HG03039 (cell line): ENCODE measurements around the gene SFT2D3.

Experiments
- ATAC-seq: cut with Tn5 transposase; IDR thresholded peaks from one replicate; pipeline ENCODE4 v1.9.1; 2021; ENCODE audit warnings: mild to moderate bottlenecking, moderate library complexity; ENCODE audit not compliant: unreplicated experiment

Gene SFT2D3

DNA sequence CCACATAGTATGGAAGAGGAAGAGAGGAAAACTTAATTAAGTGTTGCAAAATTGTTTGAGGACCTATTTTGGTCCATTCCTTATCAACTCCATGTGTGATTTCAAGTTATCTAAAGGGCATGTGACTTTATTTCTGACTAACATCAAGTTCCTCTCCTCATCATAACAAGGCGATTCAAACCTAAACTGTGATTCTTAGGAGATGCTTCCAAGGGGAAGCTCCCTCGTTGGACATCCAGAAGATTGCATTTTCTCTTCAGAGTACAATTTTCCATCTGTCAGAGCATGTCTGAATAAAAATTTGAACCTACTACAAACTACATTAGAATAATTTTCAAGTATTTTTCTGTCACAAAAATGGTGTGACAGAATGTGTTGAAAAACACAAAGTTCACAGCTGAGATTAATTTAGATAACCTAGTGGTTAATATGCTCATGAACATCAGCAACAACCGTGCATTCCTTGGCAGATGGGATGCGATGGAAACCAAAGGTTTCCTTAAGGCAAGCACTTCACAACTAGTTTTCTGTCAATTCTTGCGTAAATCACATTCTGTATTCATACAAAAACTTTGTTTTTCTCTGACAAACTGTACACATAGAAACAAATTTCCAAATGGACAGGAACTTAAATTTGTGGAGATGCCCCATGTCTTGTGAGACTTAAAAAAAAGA lies 4.2 kb downstream of the SFT2D3 start:
- ATAC-seq: no peak

- no peak for ATAC-seq
These were observed 5.1 kb downstream of the SFT2D3 start for GRCh38 chr2:127706215-127706990.

DNA sequence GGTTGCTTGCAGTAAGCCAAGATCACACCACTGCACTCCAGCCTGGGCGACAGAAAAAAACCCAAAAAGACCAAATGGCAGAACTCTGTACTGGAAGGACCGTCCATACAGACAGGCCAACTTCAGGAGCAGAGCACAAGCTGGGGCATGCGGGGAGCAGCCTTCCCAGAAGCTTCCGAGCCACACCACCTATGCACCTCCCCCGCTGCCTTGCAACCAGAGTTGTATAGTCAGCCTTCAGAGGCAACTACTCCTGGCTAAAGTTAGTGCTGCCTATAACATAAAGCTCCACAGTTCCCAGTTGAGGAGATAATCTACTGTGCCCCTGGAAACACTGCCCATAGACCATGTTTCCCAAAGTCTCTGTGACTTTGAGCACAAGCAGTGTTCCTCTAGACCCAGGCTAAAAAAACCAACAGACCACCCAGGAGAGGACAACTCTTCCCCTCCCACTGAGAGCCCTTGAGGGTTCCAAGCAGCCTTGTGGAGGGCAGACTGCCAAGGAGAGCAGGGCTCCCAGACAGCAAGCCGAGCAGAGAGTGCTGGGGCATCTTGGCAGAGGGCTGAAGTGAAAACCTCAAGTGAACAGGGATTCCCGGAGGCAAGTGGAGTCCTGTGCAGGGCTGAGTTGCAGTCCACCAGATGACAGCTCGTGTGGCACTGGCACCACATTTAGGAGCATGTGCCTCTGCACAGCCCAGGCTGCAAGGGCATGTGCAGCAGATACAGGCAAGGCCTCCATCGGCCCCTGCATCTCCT lies 6.8 kb downstream of the SFT2D3 start:
- ATAC-seq: no peak

DNA sequence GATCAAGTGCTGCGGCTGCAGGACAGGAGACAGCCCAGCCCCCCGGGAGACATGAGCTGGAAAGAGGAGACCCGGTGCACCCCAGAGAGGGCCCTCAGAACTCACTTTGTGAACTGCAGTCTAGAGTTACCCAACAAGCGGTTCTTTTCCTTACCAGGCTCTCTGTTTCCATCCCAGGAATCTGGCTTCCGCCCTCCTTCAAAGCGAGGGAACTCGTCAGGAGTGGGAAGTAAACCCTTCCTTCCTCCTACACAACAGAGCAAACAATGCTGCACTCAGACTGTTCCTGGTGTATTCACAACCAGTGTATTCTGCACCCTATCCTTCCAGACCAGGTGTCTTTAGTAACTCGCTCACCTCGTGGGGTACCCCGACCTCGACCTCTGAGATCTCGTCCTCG lies 8.0 kb downstream of the SFT2D3 start:
- no peak for ATAC-seq

- ATAC-seq: no peak
These were observed 11.7 kb downstream of the SFT2D3 start for GRCh38 chr2:127712999-127713398.

DNA sequence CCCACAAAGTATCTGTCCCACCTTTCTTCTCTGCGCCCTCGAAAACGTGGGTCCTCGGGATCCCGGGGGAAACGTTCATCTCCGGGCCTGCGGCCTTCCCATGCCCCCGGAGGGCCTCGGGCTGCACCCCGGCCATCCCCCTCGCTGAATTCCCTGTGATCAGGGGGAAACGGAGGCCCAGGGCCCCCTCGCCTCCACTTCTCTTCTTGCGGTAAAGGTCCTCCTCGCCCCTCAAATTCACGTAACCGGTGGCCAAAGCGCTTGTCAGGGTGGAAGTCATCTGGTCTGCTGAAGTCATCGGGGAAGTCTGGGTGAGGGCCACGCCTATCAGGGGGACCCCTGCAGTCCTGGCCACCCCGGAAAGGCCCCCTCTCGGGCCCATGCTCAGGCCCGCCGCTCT lies 12.3 kb downstream of the SFT2D3 start:
- no peak for ATAC-seq

DNA sequence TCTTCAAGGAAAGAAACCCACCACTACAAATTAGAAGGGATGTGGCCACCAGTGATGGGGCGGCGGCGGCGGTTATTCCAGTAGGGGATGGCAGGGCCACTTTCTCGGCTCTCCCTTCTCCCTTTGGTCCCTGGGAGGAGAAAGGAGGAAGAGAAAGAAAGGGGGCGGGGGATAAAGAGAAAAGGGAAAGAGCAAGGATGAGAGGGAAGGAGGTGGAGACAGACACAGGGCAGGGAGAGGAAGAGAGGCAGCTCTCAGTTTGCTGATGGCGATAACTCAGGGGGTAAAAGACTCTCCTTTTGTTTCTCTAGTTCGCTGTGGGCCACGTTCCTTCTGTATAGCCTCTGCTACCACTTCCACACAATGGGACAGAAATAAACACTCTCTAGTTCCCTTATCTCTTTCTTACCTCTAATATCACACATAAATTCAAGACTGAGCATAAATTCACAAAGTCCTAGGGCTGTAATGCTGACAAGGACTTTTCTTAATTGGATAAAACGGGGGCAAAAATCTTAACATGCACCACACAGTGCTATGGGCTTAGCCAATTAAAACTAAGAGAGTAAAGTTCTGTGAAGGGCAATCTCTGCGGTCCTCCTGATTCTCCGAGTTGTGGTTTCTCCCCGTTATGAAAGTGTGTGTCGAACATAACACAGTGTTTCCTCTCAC lies 14.6 kb downstream of the SFT2D3 start:
- ATAC-seq: no peak

- no peak for ATAC-seq
These were observed 17.0 kb downstream of the SFT2D3 start for GRCh38 chr2:127718271-127718670.

DNA sequence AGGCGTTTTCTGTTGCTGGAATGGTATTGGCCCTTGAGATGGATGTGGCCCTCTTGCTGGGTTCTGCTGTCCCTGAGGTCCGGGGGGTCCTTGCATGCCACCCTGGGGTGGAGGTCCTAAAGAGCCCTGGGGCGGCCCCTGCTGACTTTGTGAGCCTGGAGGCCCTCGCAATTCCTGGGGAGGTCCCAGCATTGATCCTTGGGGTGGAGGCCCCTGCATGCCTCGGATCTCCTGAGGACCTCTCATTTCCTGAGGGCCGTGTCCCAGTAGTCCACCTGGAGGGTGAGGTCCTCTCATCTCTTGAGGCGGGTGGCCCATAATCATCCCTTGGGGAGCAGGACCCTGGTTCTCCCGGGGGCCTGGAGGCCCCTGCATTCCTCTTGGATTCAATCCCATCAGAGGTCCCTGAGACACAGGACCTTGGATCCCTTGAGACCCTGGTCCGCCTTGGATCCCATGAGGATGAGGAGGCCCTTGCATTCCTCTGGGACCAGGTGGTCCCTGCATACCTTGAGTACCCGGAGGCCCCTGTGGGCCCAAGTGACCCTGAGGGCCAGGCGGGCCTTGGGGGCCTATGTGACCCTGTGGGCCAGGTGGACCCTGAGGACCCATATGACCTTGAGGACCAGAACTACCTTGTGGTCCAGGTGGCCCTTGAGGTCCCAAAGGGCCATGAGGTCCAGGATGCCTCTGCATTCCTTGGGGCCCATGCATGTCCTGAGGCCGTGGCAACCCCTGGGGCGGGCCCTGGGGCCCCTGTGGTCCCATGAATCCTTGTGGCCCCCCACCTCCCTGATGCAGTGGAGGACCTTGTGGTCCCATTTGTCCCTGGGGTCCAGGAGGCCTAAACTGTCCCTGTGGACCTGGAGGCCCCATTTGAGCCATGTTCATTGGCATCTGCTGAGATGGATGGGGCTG lies 18.3 kb downstream of the SFT2D3 start:
- ATAC-seq: no peak

GRCh38 chr2:127721311-127721977 lies 20.1 kb downstream of the SFT2D3 start:
- ATAC-seq: no peak

DNA sequence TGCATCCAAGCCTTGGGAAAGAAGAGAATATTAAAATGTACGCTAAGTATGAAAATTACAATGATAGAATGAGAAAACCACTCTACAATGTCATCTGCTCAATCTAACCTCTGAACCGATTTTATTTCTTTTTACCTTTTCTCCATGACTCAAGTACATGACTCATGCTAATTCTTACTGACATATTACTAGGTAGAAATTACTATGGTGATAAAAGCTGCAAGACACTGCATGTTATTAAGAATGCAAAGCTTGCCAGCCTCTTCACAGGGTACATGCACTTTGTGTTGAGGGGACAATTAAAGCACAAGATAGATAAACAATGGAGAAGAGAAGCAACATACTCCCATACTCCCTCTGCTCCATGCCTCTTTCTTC lies 20.7 kb downstream of the SFT2D3 start:
- ATAC-seq: no peak

DNA sequence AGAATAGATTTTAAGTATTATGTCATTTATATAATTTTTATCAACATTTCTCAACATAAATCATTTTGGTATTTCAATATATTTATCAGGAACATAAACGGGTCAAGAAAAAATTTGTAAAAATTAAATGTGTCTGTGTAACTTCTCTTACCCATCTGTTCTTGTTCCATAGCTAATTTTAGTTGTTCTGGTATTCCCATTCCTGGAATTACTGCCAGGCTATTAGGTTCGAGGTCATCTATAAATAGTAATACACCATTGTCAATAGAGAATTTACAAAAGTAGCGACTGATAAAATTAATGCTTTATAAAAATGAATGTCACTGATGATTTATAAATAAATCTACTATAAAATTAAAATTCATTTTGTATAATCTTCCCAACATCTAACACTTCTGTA lies 21.5 kb downstream of the SFT2D3 start:
- no peak for ATAC-seq

- ATAC-seq: no peak
These were observed 25.0 kb downstream of the SFT2D3 start for GRCh38 chr2:127726158-127726880.

DNA sequence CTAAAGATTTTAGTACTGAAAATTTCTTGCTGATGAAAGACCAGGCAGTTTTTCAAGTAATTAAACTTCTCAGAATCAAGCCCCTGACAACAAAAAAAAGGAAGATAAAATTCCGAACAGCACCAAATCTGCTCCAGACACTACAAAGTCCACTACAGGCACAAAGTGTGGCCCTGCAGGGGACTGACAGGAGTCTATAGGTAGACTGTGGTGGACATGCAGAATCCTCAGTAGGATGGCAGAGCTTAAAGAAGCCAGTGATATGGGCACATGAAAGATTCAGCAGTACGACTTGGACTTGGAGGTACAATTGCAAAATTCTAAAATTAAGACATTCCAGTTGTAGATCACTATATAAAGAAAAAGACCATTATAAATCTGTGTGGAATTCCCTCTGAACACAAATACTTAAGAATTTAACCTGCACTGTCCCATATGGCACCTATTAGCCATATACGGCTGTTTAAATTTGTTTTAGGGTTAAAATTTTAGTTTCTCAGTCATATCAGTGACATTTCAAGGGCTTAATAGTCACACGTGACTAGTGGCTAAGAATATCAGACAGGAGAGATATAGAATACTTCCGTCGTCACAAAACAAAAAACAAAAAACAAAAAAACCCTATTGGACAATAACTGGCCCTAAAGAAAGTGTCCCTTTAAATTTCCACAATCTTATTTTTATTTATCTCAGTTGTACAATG lies 32.0 kb downstream of the SFT2D3 start:
- ATAC-seq: no peak

DNA sequence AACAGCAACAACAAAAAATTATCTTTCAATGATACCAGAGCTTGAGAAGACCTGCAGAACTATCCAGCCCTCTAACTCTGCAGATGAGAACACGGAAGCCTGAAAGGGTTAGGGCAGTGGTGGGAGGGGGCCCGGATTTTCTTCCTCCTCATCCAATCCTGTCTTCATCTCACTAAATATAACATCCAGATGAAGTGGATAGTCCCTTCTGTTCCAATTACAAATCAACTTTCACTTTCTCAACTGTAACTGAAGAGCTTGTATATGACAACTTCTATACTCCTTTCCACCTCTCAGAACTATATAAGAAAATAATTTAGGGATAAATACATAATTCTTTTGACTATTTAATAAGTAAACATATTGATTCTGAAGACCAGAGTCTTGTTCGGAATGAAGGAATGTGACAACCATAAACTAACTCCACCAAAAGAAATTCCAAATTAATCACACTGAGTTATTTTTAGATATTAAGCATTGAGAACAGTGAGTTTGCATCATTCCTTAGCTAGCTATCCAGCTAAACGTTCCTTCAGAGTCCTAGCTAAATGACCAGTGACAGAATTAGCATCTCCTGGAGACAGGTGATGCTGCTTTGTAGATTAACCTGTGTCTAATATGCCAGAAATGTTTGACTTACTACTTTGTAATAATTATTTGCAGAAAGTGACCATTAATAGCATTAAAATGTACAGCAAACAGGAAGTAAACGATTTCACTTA lies 32.7 kb downstream of the SFT2D3 start:
- ATAC-seq: no peak

GRCh38 chr2:127735044-127735443 lies 33.7 kb downstream of the SFT2D3 start:
- ATAC-seq: no peak

DNA sequence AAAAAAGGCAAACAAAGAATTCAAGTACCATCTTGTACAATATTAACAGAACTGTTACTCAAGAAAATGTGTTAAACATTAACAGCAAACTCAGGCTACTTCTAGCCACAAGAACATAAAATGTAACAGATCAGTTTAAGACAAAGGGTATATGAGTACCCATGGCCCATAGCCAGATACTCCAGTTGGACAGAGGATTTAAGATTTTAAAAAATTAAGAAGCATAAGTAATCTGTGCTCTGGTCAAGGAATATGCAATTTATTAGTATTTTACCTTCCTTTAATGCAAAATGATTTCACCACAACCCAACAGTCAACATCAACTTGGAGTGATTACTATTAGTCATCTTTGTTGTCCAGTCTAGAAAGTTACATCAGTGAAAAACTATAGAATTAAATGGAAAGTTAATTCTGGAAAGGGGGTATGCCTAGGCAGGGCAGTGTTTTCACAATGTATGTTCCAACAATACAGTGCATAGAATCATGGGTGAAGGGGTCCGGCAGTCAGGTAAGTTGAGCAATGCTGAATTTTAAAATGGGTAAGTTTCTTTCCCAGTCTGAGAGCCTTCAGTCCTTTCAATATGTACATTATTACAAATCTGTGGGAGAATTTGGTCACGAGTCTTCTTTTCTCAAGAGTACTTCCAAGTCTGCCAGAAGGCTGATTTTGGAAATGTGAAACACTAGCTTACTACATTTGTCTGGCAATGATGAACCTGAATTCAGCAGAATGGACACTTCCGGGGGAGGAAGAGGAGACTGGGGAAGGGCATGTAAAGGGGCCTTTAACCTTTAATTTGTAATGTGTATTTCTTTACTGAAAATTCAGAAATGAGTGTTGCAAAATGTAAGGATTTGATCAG lies 34.5 kb downstream of the SFT2D3 start:
- ATAC-seq: no peak
